ENCODE measurements around the gene CMTM6.

GRCh38 chr3:32542807-32543206, 40.2 kb upstream of the CMTM6 start:
- TF ChIP-seq, protein P1, sequence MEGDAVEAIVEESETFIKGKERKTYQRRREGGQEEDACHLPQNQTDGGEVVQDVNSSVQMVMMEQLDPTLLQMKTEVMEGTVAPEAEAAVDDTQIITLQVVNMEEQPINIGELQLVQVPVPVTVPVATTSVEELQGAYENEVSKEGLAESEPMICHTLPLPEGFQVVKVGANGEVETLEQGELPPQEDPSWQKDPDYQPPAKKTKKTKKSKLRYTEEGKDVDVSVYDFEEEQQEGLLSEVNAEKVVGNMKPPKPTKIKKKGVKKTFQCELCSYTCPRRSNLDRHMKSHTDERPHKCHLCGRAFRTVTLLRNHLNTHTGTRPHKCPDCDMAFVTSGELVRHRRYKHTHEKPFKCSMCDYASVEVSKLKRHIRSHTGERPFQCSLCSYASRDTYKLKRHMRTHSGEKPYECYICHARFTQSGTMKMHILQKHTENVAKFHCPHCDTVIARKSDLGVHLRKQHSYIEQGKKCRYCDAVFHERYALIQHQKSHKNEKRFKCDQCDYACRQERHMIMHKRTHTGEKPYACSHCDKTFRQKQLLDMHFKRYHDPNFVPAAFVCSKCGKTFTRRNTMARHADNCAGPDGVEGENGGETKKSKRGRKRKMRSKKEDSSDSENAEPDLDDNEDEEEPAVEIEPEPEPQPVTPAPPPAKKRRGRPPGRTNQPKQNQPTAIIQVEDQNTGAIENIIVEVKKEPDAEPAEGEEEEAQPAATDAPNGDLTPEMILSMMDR (IDR thresholded peaks at IDR 0.05), result no peak
- no peak for TF ChIP-seq POLR2A (IDR thresholded peaks at IDR 0.05)

Data from sigmoid colon (tissue), 3 donors.